ENCODE results near the gene ANKRD55.

- TF ChIP-seq, protein P1, sequence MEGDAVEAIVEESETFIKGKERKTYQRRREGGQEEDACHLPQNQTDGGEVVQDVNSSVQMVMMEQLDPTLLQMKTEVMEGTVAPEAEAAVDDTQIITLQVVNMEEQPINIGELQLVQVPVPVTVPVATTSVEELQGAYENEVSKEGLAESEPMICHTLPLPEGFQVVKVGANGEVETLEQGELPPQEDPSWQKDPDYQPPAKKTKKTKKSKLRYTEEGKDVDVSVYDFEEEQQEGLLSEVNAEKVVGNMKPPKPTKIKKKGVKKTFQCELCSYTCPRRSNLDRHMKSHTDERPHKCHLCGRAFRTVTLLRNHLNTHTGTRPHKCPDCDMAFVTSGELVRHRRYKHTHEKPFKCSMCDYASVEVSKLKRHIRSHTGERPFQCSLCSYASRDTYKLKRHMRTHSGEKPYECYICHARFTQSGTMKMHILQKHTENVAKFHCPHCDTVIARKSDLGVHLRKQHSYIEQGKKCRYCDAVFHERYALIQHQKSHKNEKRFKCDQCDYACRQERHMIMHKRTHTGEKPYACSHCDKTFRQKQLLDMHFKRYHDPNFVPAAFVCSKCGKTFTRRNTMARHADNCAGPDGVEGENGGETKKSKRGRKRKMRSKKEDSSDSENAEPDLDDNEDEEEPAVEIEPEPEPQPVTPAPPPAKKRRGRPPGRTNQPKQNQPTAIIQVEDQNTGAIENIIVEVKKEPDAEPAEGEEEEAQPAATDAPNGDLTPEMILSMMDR (IDR thresholded peaks at IDR 0.05) = no peak
- TF ChIP-seq EP300 (IDR thresholded peaks at IDR 0.05; ENCODE audit: low read depth) (no peak), POLR2A (IDR thresholded peaks at IDR 0.05) (no peak)
Measured at GRCh38 chr5:56211298-56211865, 21.7 kb downstream of the ANKRD55 start.

Measured in transverse colon (tissue), 3 donors.